Stimulated activated naive CD4-positive, alpha-beta T cell (primary cell): ENCODE data around the gene NUAK2.
"Not testable (repeated sequence)": the region's sequence is repeated elsewhere in the genome, so short reads cannot be mapped to it uniquely, and the experiment has no call there.

Experiments
- DNase-seq, 6 experiments: peaks; one replicate each; lab custom pipeline; 2025; lab: John Stamatoyannopoulos, UW

NUAK2 gene

GRCh38 chr1:205321162-205321958, at the start of gene NUAK2:
Gene NUAK2 (minus strand): TSS chr1:205321745. CDS start chr1:205321628, 117 bp downstream.
- DNase-seq = peak; percentile 74 to 89 (median 81)

- DNase-seq = no peak
These were observed 49.2 kb upstream of the NUAK2 start for GRCh38 chr1:205370780-205371179.

GRCh38 chr1:205369701-205370123, 48.2 kb upstream of the NUAK2 start:
- no peak for DNase-seq

GRCh38 chr1:205368478-205368877, 46.9 kb upstream of the NUAK2 start:
- DNase-seq = no peak

GRCh38 chr1:205365945-205366463, 44.5 kb upstream of the NUAK2 start:
- DNase-seq = no peak

GRCh38 chr1:205365086-205365485, 43.5 kb upstream of the NUAK2 start:
- DNase-seq = not testable (repeated sequence)

GRCh38 chr1:205360891-205361290, 39.3 kb upstream of the NUAK2 start:
- no peak for DNase-seq

GRCh38 chr1:205359771-205360565, 38.4 kb upstream of the NUAK2 start:
- no peak for DNase-seq

- no peak for DNase-seq
These were observed 37.0 kb upstream of the NUAK2 start for GRCh38 chr1:205358579-205358978.

GRCh38 chr1:205357567-205357966, 36.0 kb upstream of the NUAK2 start:
- no peak for DNase-seq

- no peak for DNase-seq
These were observed 35.0 kb upstream of the NUAK2 start, which contains the start of gene KLHDC8A for GRCh38 chr1:205356440-205357139. Gene KLHDC8A (minus strand): TSS chr1:205356922. CDS start chr1:205343604, 13,318 bp downstream.

- no peak for DNase-seq
These were observed 33.5 kb upstream of the NUAK2 start for GRCh38 chr1:205355075-205355453.

GRCh38 chr1:205354259-205355074, 32.9 kb upstream of the NUAK2 start:
- DNase-seq = peak in 5 of 6 experiments; percentile 3 to 72 (median 41)

GRCh38 chr1:205353612-205354011, 32.1 kb upstream of the NUAK2 start:
- DNase-seq = no peak

- DNase-seq = no peak
These were observed 31.6 kb upstream of the NUAK2 start for GRCh38 chr1:205353191-205353590.

- DNase-seq = no peak
These were observed 30.6 kb upstream of the NUAK2 start for GRCh38 chr1:205351984-205352713.

- DNase-seq = no peak
These were observed 29.2 kb upstream of the NUAK2 start for GRCh38 chr1:205350691-205351141.

GRCh38 chr1:205350124-205350523, 28.6 kb upstream of the NUAK2 start:
- DNase-seq = no peak

GRCh38 chr1:205348554-205349487, 27.3 kb upstream of the NUAK2 start:
- no peak for DNase-seq
